H4 (cell line): ENCODE results near the gene PHF2. TPM values are rescaled to one million over a fixed set of nuclear protein-coding genes. Genes with fewer than 3 reads are reported as not detected.

Source experiments
- DNase-seq: peaks from one replicate; pipeline ENCODE4 v3.0.0-alpha.2; 2015; ENCODE audit warnings: low spot score
- total RNA-seq: library from RNA; depleted of rRNA; stranded (reverse); fragments of >200 nt; shearing (Covaris generic); gene quantifications from 2 replicates; pipeline ENCODE4 v1.2.3, GENCODE V29; 2014; rRNA removed

PHF2 gene
- total RNA-seq, 1 experiment from 2014 or later, result 5.8 TPM

GRCh38 chr9:93701494-93702218, 125.3 kb downstream of the PHF2 start:
- DNase-seq, result no peak

- no peak for DNase-seq
These were observed 125.9 kb downstream of the PHF2 start for GRCh38 chr9:93702261-93702660.

- DNase-seq, result no peak
These were observed 132.1 kb downstream of the PHF2 start for GRCh38 chr9:93708289-93708986.

GRCh38 chr9:93708987-93709302, 132.6 kb downstream of the PHF2 start:
- no peak for DNase-seq

GRCh38 chr9:93709600-93710369, 133.4 kb downstream of the PHF2 start:
- DNase-seq, result no peak

GRCh38 chr9:93710370-93710723, 134.0 kb downstream of the PHF2 start:
- no peak for DNase-seq

GRCh38 chr9:93711002-93711401, 134.6 kb downstream of the PHF2 start:
- DNase-seq, result no peak

GRCh38 chr9:93712896-93713295, 136.5 kb downstream of the PHF2 start:
- no peak for DNase-seq

GRCh38 chr9:93713716-93714115, 137.3 kb downstream of the PHF2 start:
- DNase-seq, result peak; percentile 20

- DNase-seq, result no peak
These were observed 145.1 kb downstream of the PHF2 start for GRCh38 chr9:93721417-93721965.

GRCh38 chr9:93724852-93725251, 148.5 kb downstream of the PHF2 start:
- no peak for DNase-seq

GRCh38 chr9:93725382-93725781, 149.0 kb downstream of the PHF2 start:
- DNase-seq, result no peak

- no peak for DNase-seq
These were observed 149.8 kb downstream of the PHF2 start for GRCh38 chr9:93726147-93726546.

Other genes with a start within 250 kb of the PHF2 start
- gene FAM120A, start 124.9 kb upstream of the PHF2 start, total RNA-seq, result 25.5 and 39.5 TPM in 2 replicates
- 24.3 and 28.6 TPM in 2 replicates for gene FAM120AOS, start 123.0 kb upstream of the PHF2 start, total RNA-seq